ENCODE data around the gene INSYN2B.

Gene INSYN2B

DNA sequence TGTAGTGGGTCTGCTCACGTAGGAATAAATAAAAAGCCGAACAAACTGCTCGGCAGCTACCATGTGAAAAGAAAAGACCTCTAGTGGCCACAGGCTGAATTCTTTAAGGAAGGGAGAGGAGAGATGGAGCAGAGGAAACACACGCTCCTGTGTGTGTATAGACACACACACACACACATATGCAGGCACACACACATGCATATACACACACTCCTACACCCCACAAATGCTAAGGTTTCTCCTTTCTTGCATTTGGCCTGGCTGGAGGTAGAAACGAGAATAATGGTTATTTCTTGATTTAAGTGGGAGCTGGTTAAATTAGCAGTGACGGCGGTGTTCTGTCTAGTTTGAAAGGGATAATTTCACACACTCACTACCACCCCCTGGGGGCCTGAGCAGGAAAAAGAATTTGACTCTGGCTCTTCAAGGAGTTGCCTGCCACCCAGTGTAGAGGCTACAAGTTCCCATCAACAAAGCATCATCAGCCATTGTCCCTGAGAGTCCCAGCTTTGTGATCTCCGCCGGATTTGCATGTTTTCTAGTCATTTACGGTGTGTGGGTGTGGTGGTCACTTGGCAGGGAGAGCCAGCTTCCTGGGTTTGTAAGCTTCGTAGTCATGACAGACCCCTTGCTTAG is at the start of gene INSYN2B:
TSS of gene INSYN2B (minus strand) at position 78 of the 636 bp plus-strand sequence. CDS start 96,597 bp downstream, outside the sequence.
- DNase-seq (ENCODE audit: low read depth) = no peak

GRCh38 chr5:170028124-170028523 is 47.8 kb upstream of the INSYN2B start:
- no peak for DNase-seq (ENCODE audit: low read depth)

DNA sequence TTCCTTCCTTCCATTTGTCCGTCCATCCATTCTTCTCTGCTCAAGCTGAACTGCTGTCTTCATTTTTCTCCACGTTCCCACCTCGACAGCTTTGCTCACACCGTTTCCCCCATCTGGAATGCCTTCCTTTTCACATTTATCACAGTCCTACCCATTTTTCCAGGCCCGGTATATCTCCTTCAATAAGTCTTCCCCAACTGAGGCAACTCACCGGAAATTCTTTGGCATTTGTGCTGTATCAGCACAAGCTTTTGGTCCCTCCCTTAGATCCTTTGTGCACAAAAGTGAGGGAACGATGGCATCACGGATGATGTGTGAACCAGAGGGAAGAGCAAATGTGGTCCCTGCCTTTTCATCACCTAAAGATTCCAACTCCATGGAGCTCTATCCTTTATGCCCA is 45.6 kb upstream of the INSYN2B start:
- DNase-seq (ENCODE audit: low read depth) = no peak

- no peak for DNase-seq (ENCODE audit: low read depth)
Observed at GRCh38 chr5:170021506-170021905, 41.2 kb upstream of the INSYN2B start.

GRCh38 chr5:170020423-170020822 is 40.1 kb upstream of the INSYN2B start:
- DNase-seq (ENCODE audit: low read depth) = no peak

DNA sequence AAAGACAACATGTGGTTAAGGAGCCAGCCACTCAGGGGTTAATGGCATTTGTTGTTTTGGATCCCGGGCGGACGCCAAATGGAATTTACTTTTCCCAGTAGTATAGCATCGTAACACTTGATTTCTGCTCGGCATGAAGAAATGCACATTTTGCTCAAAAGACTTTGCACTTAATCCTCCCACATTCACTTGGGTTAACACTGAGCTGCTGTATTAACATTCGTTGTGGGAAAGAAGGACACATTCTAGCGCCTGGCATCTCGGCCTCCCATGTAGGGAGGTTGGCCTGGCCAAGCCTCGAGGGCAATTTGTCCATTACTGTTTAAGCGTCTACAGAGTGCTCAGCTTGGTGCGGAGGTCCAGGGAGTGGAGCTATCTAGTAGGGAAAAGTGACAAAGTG is 32.3 kb upstream of the INSYN2B start:
- no peak for DNase-seq (ENCODE audit: low read depth)

GRCh38 chr5:170011751-170012150 is 31.5 kb upstream of the INSYN2B start:
- no peak for DNase-seq (ENCODE audit: low read depth)

- no peak for DNase-seq (ENCODE audit: low read depth)
Observed at GRCh38 chr5:170010595-170010994, 30.3 kb upstream of the INSYN2B start.

- DNase-seq (ENCODE audit: low read depth) = no peak
Observed at GRCh38 chr5:170008376-170008775, 28.1 kb upstream of the INSYN2B start.

GRCh38 chr5:170006021-170006420 is 25.7 kb upstream of the INSYN2B start:
- no peak for DNase-seq (ENCODE audit: low read depth)

- no peak for DNase-seq (ENCODE audit: low read depth)
Observed at GRCh38 chr5:170000155-170000554, 19.9 kb upstream of the INSYN2B start.

- no peak for DNase-seq (ENCODE audit: low read depth)
Observed at GRCh38 chr5:169999621-170000020, 19.3 kb upstream of the INSYN2B start.

- DNase-seq (ENCODE audit: low read depth) = no peak
Observed at GRCh38 chr5:169997798-169998197, 17.5 kb upstream of the INSYN2B start.

- no peak for DNase-seq (ENCODE audit: low read depth)
Observed at GRCh38 chr5:169993485-169993790, 13.1 kb upstream of the INSYN2B start.

- no peak for DNase-seq (ENCODE audit: low read depth)
Observed at GRCh38 chr5:169992789-169993484, 12.6 kb upstream of the INSYN2B start.

DNA sequence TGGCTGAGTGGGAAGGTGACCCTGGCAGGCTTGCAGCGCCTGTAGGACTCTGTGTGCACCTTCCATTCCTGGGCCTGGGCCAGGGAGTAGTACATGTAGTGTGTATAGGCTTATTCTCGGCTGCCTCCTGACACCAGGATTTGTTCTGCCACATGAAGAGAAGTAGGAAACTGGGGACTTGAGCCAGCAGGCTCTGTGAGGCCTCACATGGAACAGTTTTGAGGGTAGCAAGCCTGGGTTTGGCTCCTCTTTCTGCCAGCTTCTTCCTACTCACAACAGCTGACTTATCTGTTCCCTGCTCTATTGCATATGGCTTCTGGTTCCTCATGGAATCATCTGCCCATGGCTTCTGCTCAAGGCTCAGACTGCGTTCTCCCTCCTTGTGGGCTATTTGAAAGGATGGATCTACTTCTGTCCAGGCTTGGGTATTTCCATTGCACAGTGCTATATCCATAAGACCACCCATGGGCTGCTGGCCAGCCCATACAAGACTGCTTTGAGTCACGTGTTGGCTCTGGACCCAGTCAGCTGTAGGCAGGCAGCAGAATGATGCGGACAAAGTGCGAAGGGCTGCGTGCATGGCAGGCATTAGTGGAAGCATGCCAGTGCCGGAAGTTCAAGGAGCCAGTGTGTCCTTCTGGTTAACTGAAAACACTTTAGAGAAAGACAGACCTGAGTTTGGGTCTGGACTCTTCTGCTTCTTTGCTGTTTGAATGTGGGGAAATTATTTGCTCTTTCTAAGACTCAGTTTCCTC is 11.0 kb upstream of the INSYN2B start:
- DNase-seq (ENCODE audit: low read depth) = no peak

DNA sequence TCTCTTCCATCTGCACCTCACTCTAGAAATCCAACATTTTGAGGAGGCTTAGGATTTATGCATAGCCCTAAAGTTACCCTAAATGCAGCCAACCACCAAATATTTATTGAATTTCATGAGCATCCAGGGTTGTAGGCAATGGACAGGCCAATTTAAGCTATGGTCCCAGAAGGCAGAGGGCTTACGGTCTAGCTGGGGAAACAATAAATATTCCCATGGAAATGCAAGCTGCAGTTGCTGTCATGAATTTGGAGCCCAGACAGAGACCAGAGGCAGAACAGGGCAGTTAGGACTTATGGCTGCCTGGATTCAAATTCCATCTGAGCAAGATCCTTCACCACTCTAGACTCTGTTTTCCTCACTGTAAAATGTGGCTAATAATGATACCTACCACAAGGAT is 9.1 kb upstream of the INSYN2B start:
- no peak for DNase-seq (ENCODE audit: low read depth)

DNA sequence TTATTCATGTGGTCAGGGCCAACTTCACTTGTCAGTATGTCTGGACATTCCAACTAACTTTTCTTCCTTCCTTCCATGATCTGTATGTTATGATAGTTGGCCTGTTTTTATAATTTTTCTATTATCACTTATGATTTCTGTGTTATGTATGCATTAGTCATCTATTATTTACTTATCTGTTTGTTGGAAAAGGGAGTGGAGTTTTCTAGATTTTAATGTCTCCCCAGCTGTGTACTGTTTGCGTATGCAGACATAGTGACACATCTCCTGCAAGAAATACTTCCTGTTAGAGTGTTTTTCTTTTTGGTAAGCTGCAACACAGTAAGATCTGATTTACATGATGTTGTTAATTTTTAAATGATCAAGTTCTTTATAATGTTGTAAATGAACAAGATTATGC is 8.7 kb upstream of the INSYN2B start:
- no peak for DNase-seq (ENCODE audit: low read depth)

GRCh38 chr5:169988206-169988605 is 7.9 kb upstream of the INSYN2B start:
- DNase-seq (ENCODE audit: low read depth) = no peak

DNA sequence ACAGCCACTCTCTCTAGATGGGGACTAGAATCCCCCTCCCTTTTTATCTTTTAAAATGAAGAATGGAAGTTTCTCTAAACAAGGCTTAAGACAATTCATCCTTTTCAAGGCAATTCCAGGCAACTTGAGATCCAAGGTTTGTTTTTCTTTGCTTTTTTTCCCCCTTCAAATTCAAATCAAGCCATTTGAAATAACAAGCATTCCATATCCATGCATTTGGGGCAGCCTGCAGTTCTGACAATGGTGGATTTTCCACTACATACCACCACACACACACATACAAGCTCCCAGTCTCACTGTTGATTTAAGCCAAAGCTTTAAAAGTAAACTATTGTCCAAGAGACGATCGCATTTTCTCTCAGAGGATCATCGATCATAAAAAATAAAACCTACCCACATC is 424 bp downstream of the INSYN2B start:
- no peak for DNase-seq (ENCODE audit: low read depth)

GRCh38 chr5:169978714-169979113 is 1.6 kb downstream of the INSYN2B start:
- DNase-seq (ENCODE audit: low read depth) = no peak

GRCh38 chr5:169974121-169974770 is 6.0 kb downstream of the INSYN2B start:
- DNase-seq (ENCODE audit: low read depth) = no peak

- no peak for DNase-seq (ENCODE audit: low read depth)
Observed at GRCh38 chr5:169973056-169973455, 7.2 kb downstream of the INSYN2B start.

Data from stimulated activated CD8-positive, alpha-beta memory T cell treated with anti-CD3 and anti-CD28 coated beads, Interleukin-15, amount 100 ng/mL, for 1 hour (primary cell).